ENCODE measurements around the gene CASQ1.
A peak's percentile ranks its signal among the peaks of the same experiment; 100 is the strongest.

The CASQ1 gene

GRCh38 chr1:160205242-160206035 lies 15.1 kb downstream of the CASQ1 start, which contains the start of gene PEA15:
Gene PEA15 (plus strand): TSS chr1:160205384. CDS start chr1:160211545, 6,161 bp downstream.
- peak; percentile 42 to 78 (median 44) for DNase-seq (ENCODE audit: low read depth in 3 of 3)

DNA sequence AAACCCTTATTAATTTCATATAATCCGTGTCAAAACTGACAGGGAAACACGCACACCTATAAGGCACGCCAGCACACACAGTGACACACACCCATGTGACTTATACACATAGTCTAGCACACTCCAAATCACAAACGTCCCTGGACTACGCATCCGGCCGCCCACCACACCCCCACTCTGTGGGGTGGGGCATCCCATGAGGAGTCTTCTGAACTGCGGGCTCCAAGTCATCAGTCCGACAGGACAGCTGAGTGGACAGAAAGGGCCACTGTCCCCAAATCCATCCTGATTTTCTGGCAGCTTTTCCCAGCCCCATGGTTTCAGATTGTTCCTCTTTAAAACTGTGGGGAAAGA lies 15.6 kb downstream of the CASQ1 start:
- DNase-seq (ENCODE audit: low read depth in 3 of 3): peak; percentile 25 to 40 (median 28)

- no peak for DNase-seq (ENCODE audit: low read depth in 3 of 3)
Measured at GRCh38 chr1:160206421-160207117, 16.2 kb downstream of the CASQ1 start.

- DNase-seq (ENCODE audit: low read depth in 3 of 3): no peak
Measured at GRCh38 chr1:160207118-160207650, 16.8 kb downstream of the CASQ1 start.

- DNase-seq (ENCODE audit: low read depth in 3 of 3): no peak
Measured at GRCh38 chr1:160207771-160208556, 17.6 kb downstream of the CASQ1 start.

DNA sequence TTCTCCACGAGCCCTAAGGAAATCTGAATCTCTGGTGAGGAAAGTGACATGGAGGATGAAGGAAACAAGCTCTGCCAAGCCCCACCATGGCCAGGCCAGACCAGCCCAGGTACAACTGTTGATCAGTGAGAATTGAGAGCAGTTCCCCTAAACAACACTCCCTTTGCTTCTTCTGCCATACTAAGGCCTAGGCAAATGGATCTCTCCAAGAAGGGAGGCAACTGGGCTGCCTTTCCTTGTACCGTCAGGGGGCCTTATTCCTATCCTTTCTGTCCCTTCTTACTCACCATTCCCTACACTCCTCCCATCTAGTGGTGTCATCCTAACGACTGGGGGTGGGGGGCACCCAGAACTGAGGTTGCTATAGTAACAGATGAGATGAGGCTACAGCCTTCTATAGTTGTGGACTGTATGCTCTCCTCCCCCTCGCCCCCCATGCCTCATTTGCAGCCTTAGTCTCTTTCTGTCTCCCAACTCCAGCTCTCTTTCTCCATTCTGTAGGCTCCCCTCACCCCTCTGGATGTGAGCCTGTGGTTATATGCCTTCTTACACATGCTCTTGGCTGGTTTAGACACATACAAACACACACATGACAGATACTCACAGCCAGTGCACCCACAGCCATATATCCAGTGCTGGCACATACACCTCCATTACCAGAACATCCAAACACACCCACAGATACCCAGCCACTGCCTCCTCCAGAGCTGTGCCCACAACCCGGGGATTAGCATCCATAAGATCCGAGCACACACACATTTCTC lies 18.4 kb downstream of the CASQ1 start:
- no peak for DNase-seq (ENCODE audit: low read depth in 3 of 3)

- no peak for DNase-seq (ENCODE audit: low read depth in 3 of 3)
Measured at GRCh38 chr1:160209321-160210046, 19.1 kb downstream of the CASQ1 start.

- DNase-seq (ENCODE audit: low read depth in 3 of 3): no peak
Measured at GRCh38 chr1:160210561-160210960, 20.2 kb downstream of the CASQ1 start.

- DNase-seq (ENCODE audit: low read depth in 3 of 3): no peak
Measured at GRCh38 chr1:160211046-160211790, 20.8 kb downstream of the CASQ1 start.

DNA sequence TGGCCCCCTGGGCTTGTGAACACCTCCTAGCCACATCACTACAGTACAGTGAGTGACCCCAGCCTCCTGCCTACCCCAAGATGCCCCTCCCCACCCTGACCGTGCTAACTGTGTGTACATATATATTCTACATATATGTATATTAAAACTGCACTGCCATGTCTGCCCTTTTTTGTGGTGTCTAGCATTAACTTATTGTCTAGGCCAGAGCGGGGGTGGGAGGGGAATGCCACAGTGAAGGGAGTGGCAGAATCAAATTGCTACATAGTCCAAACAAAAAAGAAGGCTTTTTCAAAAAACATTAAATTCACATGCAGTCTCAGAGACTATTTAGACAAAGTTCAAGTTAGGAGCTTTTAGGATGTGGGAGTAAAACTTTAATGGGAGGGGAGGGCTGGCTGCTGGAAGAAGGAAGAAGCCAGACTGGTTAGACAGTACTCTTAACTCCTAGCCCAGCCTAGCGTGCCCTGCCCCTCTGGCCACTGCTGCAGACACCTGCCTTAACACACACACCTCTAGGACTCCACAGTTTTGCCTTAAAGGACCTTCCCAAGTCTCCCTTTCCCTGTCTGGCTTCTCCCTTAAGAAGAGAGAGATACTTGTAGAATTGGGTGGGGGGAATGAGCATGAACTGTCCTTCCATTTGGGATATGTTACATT lies 24.2 kb downstream of the CASQ1 start:
- DNase-seq (ENCODE audit: low read depth in 3 of 3): no peak

- no peak for DNase-seq (ENCODE audit: low read depth in 3 of 3)
Measured at GRCh38 chr1:160216301-160216700, 25.9 kb downstream of the CASQ1 start.

- DNase-seq (ENCODE audit: low read depth in 3 of 3): no peak
Measured at GRCh38 chr1:160217481-160218051, 27.2 kb downstream of the CASQ1 start.

GRCh38 chr1:160219062-160219929 lies 28.9 kb downstream of the CASQ1 start:
- DNase-seq (ENCODE audit: low read depth in 3 of 3): no peak

GRCh38 chr1:160220301-160220700 lies 29.9 kb downstream of the CASQ1 start:
- no peak for DNase-seq (ENCODE audit: low read depth in 3 of 3)

GRCh38 chr1:160221089-160221488 lies 30.7 kb downstream of the CASQ1 start:
- DNase-seq (ENCODE audit: low read depth in 3 of 3): no peak

DNA sequence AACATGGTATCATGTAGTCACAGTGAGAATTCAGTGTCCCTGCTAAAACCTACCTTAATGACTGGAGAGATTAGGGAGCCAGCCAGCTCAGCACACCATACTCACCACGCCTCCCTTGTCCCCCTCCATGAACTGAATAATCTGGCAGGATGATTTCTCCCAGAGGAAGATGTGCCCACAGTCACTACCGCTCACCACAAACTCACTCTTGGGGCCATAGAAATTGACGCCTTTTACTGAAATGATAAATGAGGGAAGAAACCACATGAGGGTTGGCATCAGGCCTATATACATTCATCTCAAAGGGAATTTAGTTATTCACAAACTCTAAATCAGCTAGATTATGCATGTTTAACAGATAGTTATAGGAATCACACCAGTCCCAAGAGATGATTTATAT lies 32.2 kb downstream of the CASQ1 start:
- no peak for DNase-seq (ENCODE audit: low read depth in 3 of 3)

DNA sequence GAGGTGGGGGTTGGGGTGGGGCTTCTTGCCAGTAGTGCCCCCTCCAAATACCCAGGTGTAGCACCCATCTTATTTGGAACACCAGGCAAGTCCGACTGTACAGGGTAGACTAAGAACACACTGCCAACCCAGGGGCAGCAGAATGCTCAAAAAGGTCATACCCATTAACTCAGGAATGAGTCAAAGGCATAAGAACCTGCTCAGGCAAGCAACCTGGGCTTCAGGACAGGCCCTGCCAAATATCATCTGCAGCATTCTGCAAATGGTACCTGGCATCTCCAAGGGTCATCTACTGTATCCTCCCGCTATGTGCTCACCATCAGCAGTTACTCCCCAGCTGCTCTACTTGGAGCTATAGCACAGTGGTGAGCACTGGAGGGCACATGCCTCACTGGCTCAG lies 34.2 kb downstream of the CASQ1 start:
- no peak for DNase-seq (ENCODE audit: low read depth in 3 of 3)

DNA sequence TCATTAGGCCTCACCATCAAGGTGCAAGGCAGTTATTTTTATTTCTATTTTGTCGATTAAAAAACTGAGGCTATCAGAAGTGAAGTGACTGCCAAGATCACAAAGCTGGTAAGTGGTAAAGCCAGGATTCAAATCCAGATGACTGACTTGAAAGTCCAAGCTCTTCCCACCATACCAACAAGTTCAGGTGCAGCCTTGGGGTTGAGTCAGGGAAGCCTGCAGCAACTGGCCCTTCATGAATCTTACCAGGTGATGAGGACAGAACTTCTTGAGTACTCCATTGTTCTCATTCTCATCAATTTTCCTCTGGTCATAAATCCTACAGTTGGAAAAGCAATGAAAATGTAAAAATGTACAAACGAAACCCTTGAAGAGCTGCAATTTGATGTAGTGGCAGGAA lies 35.0 kb downstream of the CASQ1 start:
- no peak for DNase-seq (ENCODE audit: low read depth in 3 of 3)
